ENCODE data around the gene FYB2. TPM values are rescaled to one million over a fixed set of nuclear protein-coding genes. Genes with fewer than 3 reads are reported as not detected.
A peak's percentile ranks its signal among the peaks of the same experiment; 100 is the strongest.

Gene FYB2
- total RNA-seq (2014; rRNA removed) (not detected in 2 replicates), Bru-seq, nascent RNA (percentile 2 among the genes with signal in this experiment), BruChase-seq, experiment 1, labeled RNA remaining after a 6-hour chase (percentile 4 among the genes with signal in this experiment), BruChase-seq, experiment 2, labeled RNA remaining after a 2-hour chase (percentile 1 among the genes with signal in this experiment)
- long read RNA-seq: 0 reads

GRCh38 chr1:56819387-56819899 is at the start of gene FYB2:
Gene FYB2, minus strand, starts transcription at chr1:56819404. Its CDS starts 114 bp downstream, at chr1:56819290.
- Histone ChIP-seq H3K27ac (ENCODE audit: low read length) (no peak within 1 kb of the TSS), H3K4me2 (ENCODE audit: low read length) (no peak within 1 kb of the TSS)
- ATAC-seq: no peak

GRCh38 chr1:56868761-56869160 is 49.6 kb upstream of the FYB2 start:
- Histone ChIP-seq H3K4me2 (ENCODE audit: low read length) (no peak overlapping the region), H2AFZ (ENCODE audit: low read length) (no peak overlapping the region), H3K9me3 (ENCODE audit: low read length) (no peaks in the 10 kb centered on the region), H3K9ac (ENCODE audit: low read length) (no peak overlapping the region), H3K27ac (ENCODE audit: low read length) (no peak overlapping the region), H3K36me3 (ENCODE audit: low read depth, low read length) (no peaks in the 10 kb centered on the region), H3K4me3 (ENCODE audit: low read length) (no peak overlapping the region), H3K79me2 (ENCODE audit: low read length) (no peaks in the 10 kb centered on the region), H3K9me2 (replicated peaks; ENCODE audit: low read length) (no peaks in the 10 kb centered on the region), H3K27me3 (ENCODE audit: low read length) (peaks cover 26% of the 10 kb centered on the region), H3K4me1 (ENCODE audit: insufficient read depth, low read length) (no peaks in the 10 kb centered on the region), H4K20me1 (ENCODE audit: low read length) (no peaks in the 10 kb centered on the region), H3F3A (ENCODE audit: low read length, unreplicated experiment) (no peaks in the 10 kb centered on the region)
- no peak for TF ChIP-seq EZH2phosphoT487 (IDR thresholded peaks at IDR 0.05; ENCODE audit: borderline replicate concordance, low read length)
- no peak for TF ChIP-seq CTCF (conservative IDR thresholded peaks at IDR 0.05; ENCODE audit: low read depth, low read length)
- no peak for TF ChIP-seq EZH2 (IDR thresholded peaks at IDR 0.05; ENCODE audit: low read length, unreplicated experiment)
- ATAC-seq (no peak), DNase-seq (no peak)
- BruUV-seq (replicated peaks): no TSS peak
- ChIA-PET CTCF (no interaction called here), POLR2A (ENCODE audit: unreplicated experiment) (no interaction called here)
- intact Hi-C loops (cut with micrococcal nuclease): no loop called here

More at GRCh38 chr1:56819387-56819899, at the start of gene FYB2:
- intact Hi-C loops (cut with micrococcal nuclease): no loop called here
- H3K4me3 ChIP-seq (ENCODE audit: low read length): no peak within 1 kb of the TSS
- H3K27me3 ChIP-seq (ENCODE audit: low read length): 0 out of 2 replicates have a peak, but pooled peaks cover 5% of the 10 kb centered on the region
- no peaks in the 10 kb centered on the region for H3F3A ChIP-seq (ENCODE audit: low read length, unreplicated experiment)
- H3K9me3 ChIP-seq (ENCODE audit: low read length): no peaks in the 10 kb centered on the region
- H3K36me3 ChIP-seq (ENCODE audit: low read depth, low read length): no peaks in the 10 kb centered on the region
- no peaks in the 10 kb centered on the region for H4K20me1 ChIP-seq (ENCODE audit: low read length)
- no peak for TF ChIP-seq CTCF (conservative IDR thresholded peaks at IDR 0.05; ENCODE audit: low read depth, low read length)
- no peak for TF ChIP-seq EZH2 (IDR thresholded peaks at IDR 0.05; ENCODE audit: low read length, unreplicated experiment)
- no peak for TF ChIP-seq EZH2phosphoT487 (IDR thresholded peaks at IDR 0.05; ENCODE audit: borderline replicate concordance, low read length)
- H3K9ac ChIP-seq (ENCODE audit: low read length): no peak within 1 kb of the TSS
- ChIA-PET CTCF (no interaction called here), POLR2A (ENCODE audit: unreplicated experiment) (no interaction called here)
- no peak for DNase-seq
- H3K9me2 ChIP-seq (replicated peaks; ENCODE audit: low read length): no peaks in the 10 kb centered on the region
- peaks cover 14% of the 10 kb centered on the region for H3K4me1 ChIP-seq (ENCODE audit: insufficient read depth, low read length)
- no peak within 1 kb of the TSS for H2AFZ ChIP-seq (ENCODE audit: low read length)
- no TSS peak for BruUV-seq (replicated peaks)
- no peaks in the 10 kb centered on the region for H3K79me2 ChIP-seq (ENCODE audit: low read length)

- Histone ChIP-seq H3K79me2 (ENCODE audit: low read length) (no peaks in the 10 kb centered on the region), H3K9ac (ENCODE audit: low read length) (no peak overlapping the region), H3K9me3 (ENCODE audit: low read length) (no peaks in the 10 kb centered on the region), H3K27ac (ENCODE audit: low read length) (no peak overlapping the region), H3K4me2 (ENCODE audit: low read length) (no peak overlapping the region), H3F3A (ENCODE audit: low read length, unreplicated experiment) (no peaks in the 10 kb centered on the region), H3K36me3 (ENCODE audit: low read depth, low read length) (no peaks in the 10 kb centered on the region), H4K20me1 (ENCODE audit: low read length) (no peaks in the 10 kb centered on the region), H3K27me3 (ENCODE audit: low read length) (peaks cover 28% of the 10 kb centered on the region), H2AFZ (ENCODE audit: low read length) (no peak overlapping the region), H3K9me2 (replicated peaks; ENCODE audit: low read length) (no peaks in the 10 kb centered on the region), H3K4me1 (ENCODE audit: insufficient read depth, low read length) (no peaks in the 10 kb centered on the region), H3K4me3 (ENCODE audit: low read length) (no peak overlapping the region)
- CTCF ChIA-PET: no interaction called here
- POLR2A ChIA-PET (ENCODE audit: unreplicated experiment): no interaction called here
- intact Hi-C loops (cut with micrococcal nuclease): loop anchor here (2.0 kb wide), 1 partner anchor 33 kb away; no protein-coding TSS in a partner anchor
- DNase-seq (peak; percentile 57), ATAC-seq (no peak)
- no TSS peak for BruUV-seq (replicated peaks)
- TF ChIP-seq CTCF (conservative IDR thresholded peaks at IDR 0.05; ENCODE audit: low read depth, low read length) (no peak), EZH2 (IDR thresholded peaks at IDR 0.05; ENCODE audit: low read length, unreplicated experiment) (no peak), EZH2phosphoT487 (IDR thresholded peaks at IDR 0.05; ENCODE audit: borderline replicate concordance, low read length) (no peak)
Observed at GRCh38 chr1:56867491-56867890, 48.3 kb upstream of the FYB2 start.

All from PC-3 (cell line).